ENCODE results near the gene DRD1. TPM values are rescaled to one million over a fixed set of nuclear protein-coding genes. Genes with fewer than 3 reads are reported as not detected.

Gene DRD1
- total and polyA plus RNA-seq, 2 experiments from 2014 or later = 0.11 to 0.14 TPM

DNA sequence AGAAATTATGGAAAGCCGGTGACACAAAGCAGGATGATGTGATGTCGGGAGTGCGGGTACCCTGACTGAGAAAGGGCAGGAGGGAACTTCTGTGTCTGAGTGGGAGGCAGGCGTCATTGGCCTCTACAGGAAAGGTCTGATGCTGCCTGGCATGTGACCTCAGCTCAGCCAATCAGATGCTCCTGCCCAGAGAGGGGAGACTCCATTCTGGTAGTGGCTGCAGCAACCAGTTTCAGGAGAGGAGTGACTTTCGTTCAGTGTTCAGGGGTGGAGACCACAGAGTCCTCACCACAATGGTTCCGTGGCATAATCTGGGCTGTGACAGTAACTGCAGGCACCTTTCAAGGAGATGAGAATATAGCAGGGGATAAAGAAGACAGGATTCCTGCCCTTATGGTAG, 27.6 kb upstream of the DRD1 start:
- Histone ChIP-seq H3K36me3 (ENCODE audit: insufficient read depth) (no peaks in the 10 kb centered on the region), H3K79me2 (replicated peaks; ENCODE audit: insufficient read depth) (no peaks in the 10 kb centered on the region), H3F3A (replicated peaks; ENCODE audit: low read depth) (no peaks in the 10 kb centered on the region), H3K27me3 (ENCODE audit: insufficient read depth) (peaks cover 11% of the 10 kb centered on the region; the same call in 1 of the 2 replicates), H3K4me3 (no peak overlapping the region), H4K20me1 (replicated peaks; ENCODE audit: insufficient read depth) (no peaks in the 10 kb centered on the region), H3K27ac (ENCODE audit: low read depth) (no peak overlapping the region), H3K4me1 (ENCODE audit: insufficient read depth) (no peaks in the 10 kb centered on the region), H2AFZ (0 out of 2 replicates have a peak overlapping the region, but pooled peaks have one; percentile 56), H3K9me2 (ENCODE audit: insufficient read depth) (no peaks in the 10 kb centered on the region), H3K4me2 (no peak overlapping the region)
- Mint-ChIP-seq H3K4me1 (peaks cover 2% of the 10 kb centered on the region), H3K27ac (no peak overlapping the region), H3K9me3 (no peaks in the 10 kb centered on the region; the same call in 2 of the 3 replicates), H3K27me3 (ENCODE audit: insufficient read depth, low read depth, poor library complexity) (no peaks in the 10 kb centered on the region), H3K4me3 (no peak overlapping the region), H3K36me3 (ENCODE audit: low read depth) (no peaks in the 10 kb centered on the region)
- DNase-seq (ENCODE audit: low spot score) (no peak), ATAC-seq (no peak)
- no peak for TF ChIP-seq EZH2 (IDR thresholded peaks at IDR 0.05; ENCODE audit: low read depth, unreplicated experiment)
- TF ChIP-seq, protein P1, sequence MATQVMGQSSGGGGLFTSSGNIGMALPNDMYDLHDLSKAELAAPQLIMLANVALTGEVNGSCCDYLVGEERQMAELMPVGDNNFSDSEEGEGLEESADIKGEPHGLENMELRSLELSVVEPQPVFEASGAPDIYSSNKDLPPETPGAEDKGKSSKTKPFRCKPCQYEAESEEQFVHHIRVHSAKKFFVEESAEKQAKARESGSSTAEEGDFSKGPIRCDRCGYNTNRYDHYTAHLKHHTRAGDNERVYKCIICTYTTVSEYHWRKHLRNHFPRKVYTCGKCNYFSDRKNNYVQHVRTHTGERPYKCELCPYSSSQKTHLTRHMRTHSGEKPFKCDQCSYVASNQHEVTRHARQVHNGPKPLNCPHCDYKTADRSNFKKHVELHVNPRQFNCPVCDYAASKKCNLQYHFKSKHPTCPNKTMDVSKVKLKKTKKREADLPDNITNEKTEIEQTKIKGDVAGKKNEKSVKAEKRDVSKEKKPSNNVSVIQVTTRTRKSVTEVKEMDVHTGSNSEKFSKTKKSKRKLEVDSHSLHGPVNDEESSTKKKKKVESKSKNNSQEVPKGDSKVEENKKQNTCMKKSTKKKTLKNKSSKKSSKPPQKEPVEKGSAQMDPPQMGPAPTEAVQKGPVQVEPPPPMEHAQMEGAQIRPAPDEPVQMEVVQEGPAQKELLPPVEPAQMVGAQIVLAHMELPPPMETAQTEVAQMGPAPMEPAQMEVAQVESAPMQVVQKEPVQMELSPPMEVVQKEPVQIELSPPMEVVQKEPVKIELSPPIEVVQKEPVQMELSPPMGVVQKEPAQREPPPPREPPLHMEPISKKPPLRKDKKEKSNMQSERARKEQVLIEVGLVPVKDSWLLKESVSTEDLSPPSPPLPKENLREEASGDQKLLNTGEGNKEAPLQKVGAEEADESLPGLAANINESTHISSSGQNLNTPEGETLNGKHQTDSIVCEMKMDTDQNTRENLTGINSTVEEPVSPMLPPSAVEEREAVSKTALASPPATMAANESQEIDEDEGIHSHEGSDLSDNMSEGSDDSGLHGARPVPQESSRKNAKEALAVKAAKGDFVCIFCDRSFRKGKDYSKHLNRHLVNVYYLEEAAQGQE (IDR thresholded peaks at IDR 0.05; ENCODE audit: unreplicated experiment) = no peak
- TF ChIP-seq, protein P2, sequence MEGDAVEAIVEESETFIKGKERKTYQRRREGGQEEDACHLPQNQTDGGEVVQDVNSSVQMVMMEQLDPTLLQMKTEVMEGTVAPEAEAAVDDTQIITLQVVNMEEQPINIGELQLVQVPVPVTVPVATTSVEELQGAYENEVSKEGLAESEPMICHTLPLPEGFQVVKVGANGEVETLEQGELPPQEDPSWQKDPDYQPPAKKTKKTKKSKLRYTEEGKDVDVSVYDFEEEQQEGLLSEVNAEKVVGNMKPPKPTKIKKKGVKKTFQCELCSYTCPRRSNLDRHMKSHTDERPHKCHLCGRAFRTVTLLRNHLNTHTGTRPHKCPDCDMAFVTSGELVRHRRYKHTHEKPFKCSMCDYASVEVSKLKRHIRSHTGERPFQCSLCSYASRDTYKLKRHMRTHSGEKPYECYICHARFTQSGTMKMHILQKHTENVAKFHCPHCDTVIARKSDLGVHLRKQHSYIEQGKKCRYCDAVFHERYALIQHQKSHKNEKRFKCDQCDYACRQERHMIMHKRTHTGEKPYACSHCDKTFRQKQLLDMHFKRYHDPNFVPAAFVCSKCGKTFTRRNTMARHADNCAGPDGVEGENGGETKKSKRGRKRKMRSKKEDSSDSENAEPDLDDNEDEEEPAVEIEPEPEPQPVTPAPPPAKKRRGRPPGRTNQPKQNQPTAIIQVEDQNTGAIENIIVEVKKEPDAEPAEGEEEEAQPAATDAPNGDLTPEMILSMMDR (conservative IDR thresholded peaks at IDR 0.05; ENCODE audit: low read depth in 2 of 2) = no peak
- no peak for TF ChIP-seq ZNF114 (CRISPR knock-in tag; IDR thresholded peaks at IDR 0.05)
- TF ChIP-seq, protein P3, sequence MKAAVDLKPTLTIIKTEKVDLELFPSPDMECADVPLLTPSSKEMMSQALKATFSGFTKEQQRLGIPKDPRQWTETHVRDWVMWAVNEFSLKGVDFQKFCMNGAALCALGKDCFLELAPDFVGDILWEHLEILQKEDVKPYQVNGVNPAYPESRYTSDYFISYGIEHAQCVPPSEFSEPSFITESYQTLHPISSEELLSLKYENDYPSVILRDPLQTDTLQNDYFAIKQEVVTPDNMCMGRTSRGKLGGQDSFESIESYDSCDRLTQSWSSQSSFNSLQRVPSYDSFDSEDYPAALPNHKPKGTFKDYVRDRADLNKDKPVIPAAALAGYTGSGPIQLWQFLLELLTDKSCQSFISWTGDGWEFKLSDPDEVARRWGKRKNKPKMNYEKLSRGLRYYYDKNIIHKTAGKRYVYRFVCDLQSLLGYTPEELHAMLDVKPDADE (IDR thresholded peaks at IDR 0.05) = no peak
- no peak for TF ChIP-seq CREB1 (CRISPR knock-in tag; IDR thresholded peaks at IDR 0.05; ENCODE audit: low read depth)
- TF ChIP-seq EZH2phosphoT487 (IDR thresholded peaks at IDR 0.05; ENCODE audit: unreplicated experiment) = no peak
- TF ChIP-seq STAT1 (IDR thresholded peaks at IDR 0.05; ENCODE audit: unreplicated experiment) = no peak
- TF ChIP-seq POLR2AphosphoS5 (IDR thresholded peaks at IDR 0.05; ENCODE audit: low read depth) = no peak
- TF ChIP-seq ZNF331 (CRISPR knock-in tag; IDR thresholded peaks at IDR 0.05; ENCODE audit: low read depth) = no peak
- TF ChIP-seq JUNB (IDR thresholded peaks at IDR 0.05; ENCODE audit: unreplicated experiment) = no peak
- no peak for TF ChIP-seq NANOG (IDR thresholded peaks at IDR 0.05; ENCODE audit: borderline replicate concordance)
- TF ChIP-seq, protein P4, sequence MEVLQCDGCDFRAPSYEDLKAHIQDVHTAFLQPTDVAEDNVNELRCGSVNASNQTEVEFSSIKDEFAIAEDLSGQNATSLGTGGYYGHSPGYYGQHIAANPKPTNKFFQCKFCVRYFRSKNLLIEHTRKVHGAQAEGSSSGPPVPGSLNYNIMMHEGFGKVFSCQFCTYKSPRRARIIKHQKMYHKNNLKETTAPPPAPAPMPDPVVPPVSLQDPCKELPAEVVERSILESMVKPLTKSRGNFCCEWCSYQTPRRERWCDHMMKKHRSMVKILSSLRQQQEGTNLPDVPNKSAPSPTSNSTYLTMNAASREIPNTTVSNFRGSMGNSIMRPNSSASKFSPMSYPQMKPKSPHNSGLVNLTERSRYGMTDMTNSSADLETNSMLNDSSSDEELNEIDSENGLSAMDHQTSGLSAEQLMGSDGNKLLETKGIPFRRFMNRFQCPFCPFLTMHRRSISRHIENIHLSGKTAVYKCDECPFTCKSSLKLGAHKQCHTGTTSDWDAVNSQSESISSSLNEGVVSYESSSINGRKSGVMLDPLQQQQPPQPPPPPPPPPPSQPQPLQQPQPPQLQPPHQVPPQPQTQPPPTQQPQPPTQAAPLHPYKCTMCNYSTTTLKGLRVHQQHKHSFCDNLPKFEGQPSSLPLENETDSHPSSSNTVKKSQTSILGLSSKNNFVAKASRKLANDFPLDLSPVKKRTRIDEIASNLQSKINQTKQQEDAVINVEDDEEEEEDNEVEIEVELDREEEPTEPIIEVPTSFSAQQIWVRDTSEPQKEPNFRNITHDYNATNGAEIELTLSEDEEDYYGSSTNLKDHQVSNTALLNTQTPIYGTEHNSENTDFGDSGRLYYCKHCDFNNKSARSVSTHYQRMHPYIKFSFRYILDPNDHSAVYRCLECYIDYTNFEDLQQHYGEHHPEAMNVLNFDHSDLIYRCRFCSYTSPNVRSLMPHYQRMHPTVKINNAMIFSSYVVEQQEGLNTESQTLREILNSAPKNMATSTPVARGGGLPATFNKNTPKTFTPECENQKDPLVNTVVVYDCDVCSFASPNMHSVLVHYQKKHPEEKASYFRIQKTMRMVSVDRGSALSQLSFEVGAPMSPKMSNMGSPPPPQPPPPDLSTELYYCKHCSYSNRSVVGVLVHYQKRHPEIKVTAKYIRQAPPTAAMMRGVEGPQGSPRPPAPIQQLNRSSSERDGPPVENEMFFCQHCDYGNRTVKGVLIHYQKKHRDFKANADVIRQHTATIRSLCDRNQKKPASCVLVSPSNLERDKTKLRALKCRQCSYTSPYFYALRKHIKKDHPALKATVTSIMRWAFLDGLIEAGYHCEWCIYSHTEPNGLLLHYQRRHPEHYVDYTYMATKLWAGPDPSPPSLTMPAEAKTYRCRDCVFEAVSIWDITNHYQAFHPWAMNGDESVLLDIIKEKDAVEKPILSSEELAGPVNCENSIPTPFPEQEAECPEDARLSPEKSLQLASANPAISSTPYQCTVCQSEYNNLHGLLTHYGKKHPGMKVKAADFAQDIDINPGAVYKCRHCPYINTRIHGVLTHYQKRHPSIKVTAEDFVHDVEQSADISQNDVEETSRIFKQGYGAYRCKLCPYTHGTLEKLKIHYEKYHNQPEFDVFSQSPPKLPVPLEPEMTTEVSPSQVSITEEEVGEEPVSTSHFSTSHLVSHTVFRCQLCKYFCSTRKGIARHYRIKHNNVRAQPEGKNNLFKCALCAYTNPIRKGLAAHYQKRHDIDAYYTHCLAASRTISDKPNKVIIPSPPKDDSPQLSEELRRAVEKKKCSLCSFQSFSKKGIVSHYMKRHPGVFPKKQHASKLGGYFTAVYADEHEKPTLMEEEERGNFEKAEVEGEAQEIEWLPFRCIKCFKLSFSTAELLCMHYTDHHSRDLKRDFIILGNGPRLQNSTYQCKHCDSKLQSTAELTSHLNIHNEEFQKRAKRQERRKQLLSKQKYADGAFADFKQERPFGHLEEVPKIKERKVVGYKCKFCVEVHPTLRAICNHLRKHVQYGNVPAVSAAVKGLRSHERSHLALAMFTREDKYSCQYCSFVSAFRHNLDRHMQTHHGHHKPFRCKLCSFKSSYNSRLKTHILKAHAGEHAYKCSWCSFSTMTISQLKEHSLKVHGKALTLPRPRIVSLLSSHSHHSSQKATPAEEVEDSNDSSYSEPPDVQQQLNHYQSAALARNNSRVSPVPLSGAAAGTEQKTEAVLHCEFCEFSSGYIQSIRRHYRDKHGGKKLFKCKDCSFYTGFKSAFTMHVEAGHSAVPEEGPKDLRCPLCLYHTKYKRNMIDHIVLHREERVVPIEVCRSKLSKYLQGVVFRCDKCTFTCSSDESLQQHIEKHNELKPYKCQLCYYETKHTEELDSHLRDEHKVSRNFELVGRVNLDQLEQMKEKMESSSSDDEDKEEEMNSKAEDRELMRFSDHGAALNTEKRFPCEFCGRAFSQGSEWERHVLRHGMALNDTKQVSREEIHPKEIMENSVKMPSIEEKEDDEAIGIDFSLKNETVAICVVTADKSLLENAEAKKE (CRISPR knock-in tag; IDR thresholded peaks at IDR 0.05) = no peak
